Endothelial cell (in vitro differentiated cells): ENCODE measurements around the gene HLF. TPM values are rescaled to one million over a fixed set of nuclear protein-coding genes. Genes with fewer than 3 reads are reported as not detected.

Experiments
- DNase-seq: peaks from one replicate; pipeline ENCODE4 v3.0.0; 2021; ENCODE audit warnings: low spot score
- H3K27ac Mint-ChIP-seq: one replicate; pipeline ENCODE4 v1.8.0; 2021; ENCODE audit warnings: mixed read lengths, inconsistent platforms; ENCODE audit not compliant: unreplicated experiment
- H3K27me3 Mint-ChIP-seq: one replicate; pipeline ENCODE4 v1.8.0; 2021; ENCODE audit warnings: mild to moderate bottlenecking, moderate library complexity, mixed read lengths, inconsistent platforms; ENCODE audit not compliant: unreplicated experiment
- H3K36me3 Mint-ChIP-seq: one replicate; pipeline ENCODE4 v1.8.0; 2021; ENCODE audit warnings: mild to moderate bottlenecking, low read depth, mixed read lengths, inconsistent platforms; ENCODE audit not compliant: unreplicated experiment
- H3K4me1 Mint-ChIP-seq: one replicate; pipeline ENCODE4 v1.8.0; 2021; ENCODE audit warnings: mild to moderate bottlenecking, mixed read lengths, inconsistent platforms; ENCODE audit not compliant: unreplicated experiment
- H3K4me3 Mint-ChIP-seq: one replicate; pipeline ENCODE4 v1.8.0; 2021; ENCODE audit warnings: mild to moderate bottlenecking, mixed read lengths, inconsistent platforms; ENCODE audit not compliant: unreplicated experiment
- H3K9me3 Mint-ChIP-seq: one replicate; pipeline ENCODE4 v1.8.0; 2021; ENCODE audit warnings: mixed read lengths, inconsistent platforms; ENCODE audit not compliant: unreplicated experiment
- total RNA-seq: library from RNA; stranded (reverse); fragmentation: NEBNext Ultra II Directional; extraction: Animal tissue kit (Norgen Biotek cat#: 25700); gene quantifications from one replicate; pipeline ENCODE4 v1.2.1, GENCODE V29; 2021; ENCODE audit not compliant: unreplicated experiment
- TF ChIP-seq, protein P1 (sequence below): fragments of 200-600 bp; sonication (generic); IDR thresholded peaks from one replicate; pipeline ENCODE4 v1.5.0; 2021; ENCODE audit warnings: antibody characterized with exemption; ENCODE audit not compliant: unreplicated experiment

The HLF gene
- total RNA-seq, 1 donor from 2014 or later: not detected

DNA sequence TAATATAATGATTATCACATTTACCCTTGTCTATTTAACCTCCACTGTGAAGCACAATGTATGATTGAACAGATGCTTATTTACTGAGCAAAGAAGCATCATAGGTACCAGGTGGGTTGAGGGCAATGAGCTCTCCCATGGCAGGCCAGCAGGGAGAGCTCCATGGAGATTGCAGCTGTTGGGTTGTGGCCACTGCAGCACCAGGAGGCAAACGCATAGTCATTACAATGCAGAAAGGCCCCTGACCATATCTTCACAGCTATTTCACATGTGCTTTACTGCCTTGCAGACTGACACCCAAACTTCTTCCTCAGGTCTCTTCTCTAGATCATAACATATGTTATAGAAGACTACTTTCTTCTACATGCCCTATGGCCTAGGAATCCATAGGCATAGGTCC lies 81.9 kb downstream of the HLF start:
- H3K9me3 Mint-ChIP-seq: no peaks in the 10 kb centered on the region
- no peaks in the 10 kb centered on the region for H3K4me1 Mint-ChIP-seq
- H3K36me3 Mint-ChIP-seq: no peaks in the 10 kb centered on the region
- no peak overlapping the region for H3K4me3 Mint-ChIP-seq
- peaks cover 4% of the 10 kb centered on the region for H3K27me3 Mint-ChIP-seq
- TF ChIP-seq, protein P1, sequence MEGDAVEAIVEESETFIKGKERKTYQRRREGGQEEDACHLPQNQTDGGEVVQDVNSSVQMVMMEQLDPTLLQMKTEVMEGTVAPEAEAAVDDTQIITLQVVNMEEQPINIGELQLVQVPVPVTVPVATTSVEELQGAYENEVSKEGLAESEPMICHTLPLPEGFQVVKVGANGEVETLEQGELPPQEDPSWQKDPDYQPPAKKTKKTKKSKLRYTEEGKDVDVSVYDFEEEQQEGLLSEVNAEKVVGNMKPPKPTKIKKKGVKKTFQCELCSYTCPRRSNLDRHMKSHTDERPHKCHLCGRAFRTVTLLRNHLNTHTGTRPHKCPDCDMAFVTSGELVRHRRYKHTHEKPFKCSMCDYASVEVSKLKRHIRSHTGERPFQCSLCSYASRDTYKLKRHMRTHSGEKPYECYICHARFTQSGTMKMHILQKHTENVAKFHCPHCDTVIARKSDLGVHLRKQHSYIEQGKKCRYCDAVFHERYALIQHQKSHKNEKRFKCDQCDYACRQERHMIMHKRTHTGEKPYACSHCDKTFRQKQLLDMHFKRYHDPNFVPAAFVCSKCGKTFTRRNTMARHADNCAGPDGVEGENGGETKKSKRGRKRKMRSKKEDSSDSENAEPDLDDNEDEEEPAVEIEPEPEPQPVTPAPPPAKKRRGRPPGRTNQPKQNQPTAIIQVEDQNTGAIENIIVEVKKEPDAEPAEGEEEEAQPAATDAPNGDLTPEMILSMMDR: no peak
- H3K27ac Mint-ChIP-seq: no peak overlapping the region
- no peak for DNase-seq

DNA sequence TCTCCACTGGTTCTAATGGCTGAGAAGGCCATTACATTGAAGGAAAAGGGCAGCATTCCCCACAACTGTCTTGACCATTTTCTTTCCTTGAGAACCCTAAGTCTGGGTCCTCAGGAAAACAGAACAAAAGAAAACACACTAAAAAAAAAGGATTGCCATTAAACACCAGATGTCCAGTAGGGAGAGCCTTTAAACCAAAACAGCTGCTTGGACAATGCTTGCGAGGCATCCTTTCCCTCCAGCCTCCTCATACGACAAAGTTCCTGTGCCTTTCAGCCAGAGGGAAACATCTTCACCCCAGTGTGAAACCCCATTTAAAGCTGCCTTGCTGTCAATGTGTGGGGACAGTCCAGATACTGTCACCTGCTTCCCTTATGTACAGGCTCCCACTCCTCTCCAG lies 82.6 kb downstream of the HLF start:
- Mint-ChIP-seq H3K27ac (no peak overlapping the region), H3K36me3 (no peaks in the 10 kb centered on the region), H3K4me3 (no peak overlapping the region), H3K27me3 (peaks cover 4% of the 10 kb centered on the region), H3K4me1 (no peaks in the 10 kb centered on the region), H3K9me3 (no peaks in the 10 kb centered on the region)
- TF ChIP-seq, protein P1: no peak
- no peak for DNase-seq

DNA sequence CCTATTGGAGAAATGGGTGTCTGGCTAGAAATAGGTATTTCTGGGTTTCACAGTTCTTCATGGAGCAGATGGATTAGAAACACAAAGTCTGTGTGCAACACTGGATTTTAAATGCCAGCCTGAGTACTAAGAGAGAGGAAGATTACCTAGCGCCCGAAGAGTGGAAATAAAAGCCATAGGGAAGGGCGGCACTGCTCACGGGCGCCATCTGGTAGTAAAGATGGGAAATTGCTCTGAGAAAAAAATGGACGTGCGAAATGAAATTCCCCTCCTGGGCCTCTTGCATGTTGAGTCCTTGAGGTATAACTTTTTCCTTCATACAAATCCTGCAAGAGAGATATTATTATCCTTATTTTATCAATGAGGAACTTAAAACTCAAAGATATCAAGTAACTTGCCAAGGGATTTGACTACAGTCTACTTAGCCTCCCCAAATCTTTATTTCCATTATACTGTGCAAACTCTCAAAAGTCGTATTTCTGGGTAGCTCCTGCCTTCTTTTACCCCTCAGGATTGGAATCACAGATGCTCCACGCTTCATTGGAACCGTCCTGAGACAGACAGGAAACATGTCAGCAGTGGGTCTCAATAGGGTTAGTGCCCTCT lies 84.1 kb downstream of the HLF start:
- Mint-ChIP-seq H3K27me3 (peaks cover 4% of the 10 kb centered on the region), H3K4me3 (no peak overlapping the region), H3K36me3 (no peaks in the 10 kb centered on the region), H3K9me3 (no peaks in the 10 kb centered on the region), H3K4me1 (no peaks in the 10 kb centered on the region), H3K27ac (no peak overlapping the region)
- TF ChIP-seq, protein P1: peak; percentile 76
- DNase-seq: peak; percentile 42

DNA sequence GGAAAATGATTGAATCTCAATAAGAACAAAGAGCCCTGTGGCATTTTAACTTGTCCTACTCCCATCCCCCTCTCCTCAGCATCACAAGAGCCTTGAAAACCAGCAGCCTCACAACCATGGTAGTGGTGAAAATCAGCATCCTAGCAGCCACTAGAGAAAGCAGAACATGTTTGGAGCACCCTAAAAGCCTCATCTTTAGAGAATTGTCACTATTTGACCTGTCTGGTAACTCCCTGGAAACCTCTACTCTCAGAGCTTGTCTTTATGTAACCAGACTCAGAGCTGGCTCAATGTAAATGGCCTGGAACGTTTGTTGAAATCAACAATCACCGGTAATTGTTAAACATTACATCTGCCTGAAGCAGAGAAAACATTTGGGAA lies 86.1 kb downstream of the HLF start:
- peaks cover 4% of the 10 kb centered on the region for H3K27me3 Mint-ChIP-seq
- TF ChIP-seq, protein P1: no peak
- DNase-seq: no peak
- no peak overlapping the region for H3K27ac Mint-ChIP-seq
- H3K36me3 Mint-ChIP-seq: no peaks in the 10 kb centered on the region
- H3K4me3 Mint-ChIP-seq: no peak overlapping the region
- H3K4me1 Mint-ChIP-seq: no peaks in the 10 kb centered on the region
- H3K9me3 Mint-ChIP-seq: no peaks in the 10 kb centered on the region

DNA sequence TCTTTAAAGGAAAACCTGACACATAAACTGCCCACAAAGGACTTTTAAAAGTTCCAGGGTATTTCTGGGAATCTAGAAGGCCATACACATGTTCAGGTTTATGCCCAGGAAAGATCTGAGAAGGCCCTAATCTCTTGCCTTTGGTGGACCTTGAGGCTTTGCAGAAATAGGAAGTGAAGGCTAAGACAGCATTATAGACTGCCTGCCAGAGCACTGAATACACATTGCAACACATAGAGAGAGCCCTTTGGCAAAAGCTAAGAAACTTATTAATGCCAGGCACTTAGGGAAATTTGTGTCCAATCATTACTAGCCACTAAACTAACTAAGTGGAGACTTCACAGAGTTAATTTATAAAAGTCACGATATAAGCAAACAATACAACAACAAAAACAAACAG lies 86.5 kb downstream of the HLF start:
- Mint-ChIP-seq H3K27ac (no peak overlapping the region), H3K9me3 (no peaks in the 10 kb centered on the region), H3K4me1 (no peaks in the 10 kb centered on the region), H3K36me3 (no peaks in the 10 kb centered on the region), H3K27me3 (peaks cover 4% of the 10 kb centered on the region), H3K4me3 (no peak overlapping the region)
- no peak for DNase-seq
- TF ChIP-seq, protein P1: no peak
